IPS-20b (cell line): ENCODE measurements around the gene AGPAT3.

ENCODE experiments used
- H3K27ac ChIP-seq: one replicate; pipeline ENCODE4 v1.5.1; 2013; ENCODE audit warnings: low read length
- H3K27me3 ChIP-seq: 2 replicates; pipeline ENCODE4 v1.6.1; 2013; ENCODE audit warnings: mild to moderate bottlenecking, low read length, inconsistent platforms; ENCODE audit not compliant: insufficient read depth
- H3K36me3 ChIP-seq: 2 replicates; pipeline ENCODE4 v1.6.1; 2013; ENCODE audit warnings: low read depth, mild to moderate bottlenecking, inconsistent platforms, low read length, moderate library complexity; ENCODE audit not compliant: insufficient read depth
- H3K4me1 ChIP-seq: 2 replicates; pipeline ENCODE4 v1.6.1; 2013; ENCODE audit warnings: mild to moderate bottlenecking, control low read depth, inconsistent platforms, low read length, moderate library complexity; ENCODE audit not compliant: insufficient read depth
- H3K4me3 ChIP-seq: 2 replicates; pipeline ENCODE4 v1.5.1; 2013; ENCODE audit warnings: mild to moderate bottlenecking, low read length, inconsistent platforms
- H3K9ac ChIP-seq: 2 replicates; pipeline ENCODE4 v1.6.1; 2013; ENCODE audit warnings: low read depth, mild to moderate bottlenecking, inconsistent platforms, low read length, moderate library complexity
- H3K9me3 ChIP-seq: 2 replicates; pipeline ENCODE4 v1.6.1; 2013; ENCODE audit warnings: mild to moderate bottlenecking, low read depth, low read length, inconsistent platforms; ENCODE audit not compliant: insufficient read depth

The AGPAT3 gene

GRCh38 chr21:43924421-43925095, 59.5 kb downstream of the AGPAT3 start:
- Histone ChIP-seq H3K4me3 (no peak overlapping the region), H3K27ac (no peak overlapping the region), H3K27me3 (peaks cover 4% of the 10 kb centered on the region), H3K9ac (no peak overlapping the region), H3K4me1 (peaks cover 13% of the 10 kb centered on the region), H3K9me3 (no peaks in the 10 kb centered on the region), H3K36me3 (no peaks in the 10 kb centered on the region)

GRCh38 chr21:43925096-43925481, 60.1 kb downstream of the AGPAT3 start:
- H3K4me1 ChIP-seq, result peaks cover 8% of the 10 kb centered on the region
- H3K9me3 ChIP-seq, result no peaks in the 10 kb centered on the region
- no peak overlapping the region for H3K9ac ChIP-seq
- H3K4me3 ChIP-seq, result no peak overlapping the region
- peaks cover 4% of the 10 kb centered on the region for H3K27me3 ChIP-seq
- H3K27ac ChIP-seq, result no peak overlapping the region
- H3K36me3 ChIP-seq, result no peaks in the 10 kb centered on the region

GRCh38 chr21:43925609-43926008, 60.6 kb downstream of the AGPAT3 start:
- Histone ChIP-seq H3K4me1 (peaks cover 6% of the 10 kb centered on the region; the same call in 1 of the 2 replicates), H3K27me3 (peaks cover 4% of the 10 kb centered on the region), H3K27ac (no peak overlapping the region), H3K36me3 (no peaks in the 10 kb centered on the region), H3K4me3 (no peak overlapping the region), H3K9ac (no peak overlapping the region), H3K9me3 (no peaks in the 10 kb centered on the region)

GRCh38 chr21:43926196-43926595, 61.2 kb downstream of the AGPAT3 start:
- Histone ChIP-seq H3K27ac (no peak overlapping the region), H3K36me3 (no peaks in the 10 kb centered on the region), H3K9me3 (no peaks in the 10 kb centered on the region), H3K27me3 (peaks cover 1% of the 10 kb centered on the region), H3K4me1 (peaks cover 6% of the 10 kb centered on the region; the same call in 1 of the 2 replicates), H3K9ac (no peak overlapping the region), H3K4me3 (no peak overlapping the region)

- Histone ChIP-seq H3K9ac (no peak overlapping the region), H3K36me3 (no peaks in the 10 kb centered on the region), H3K27me3 (no peaks in the 10 kb centered on the region; the same call in 1 of the 2 replicates), H3K4me1 (no peaks in the 10 kb centered on the region; the same call in 1 of the 2 replicates), H3K4me3 (no peak overlapping the region), H3K9me3 (no peaks in the 10 kb centered on the region), H3K27ac (no peak overlapping the region)
These were observed 62.7 kb downstream of the AGPAT3 start for GRCh38 chr21:43927591-43928221.

- H3K9ac ChIP-seq, result no peak overlapping the region
- no peaks in the 10 kb centered on the region for H3K36me3 ChIP-seq
- peaks cover 4% of the 10 kb centered on the region; the same call in 1 of the 2 replicates for H3K4me1 ChIP-seq
- no peaks in the 10 kb centered on the region for H3K9me3 ChIP-seq
- H3K27ac ChIP-seq, result no peak overlapping the region
- no peaks in the 10 kb centered on the region for H3K27me3 ChIP-seq
- no peak overlapping the region for H3K4me3 ChIP-seq
These were observed 63.5 kb downstream of the AGPAT3 start for GRCh38 chr21:43928222-43929125.

- no peaks in the 10 kb centered on the region for H3K36me3 ChIP-seq
- H3K4me3 ChIP-seq, result no peak overlapping the region
- no peak overlapping the region for H3K27ac ChIP-seq
- H3K9me3 ChIP-seq, result no peaks in the 10 kb centered on the region
- peaks cover 4% of the 10 kb centered on the region; the same call in 1 of the 2 replicates for H3K4me1 ChIP-seq
- no peak overlapping the region for H3K9ac ChIP-seq
- no peaks in the 10 kb centered on the region for H3K27me3 ChIP-seq
These were observed 64.4 kb downstream of the AGPAT3 start for GRCh38 chr21:43929217-43929971.

- no peak overlapping the region for H3K4me3 ChIP-seq
- no peak overlapping the region for H3K9ac ChIP-seq
- H3K4me1 ChIP-seq, result peaks cover 4% of the 10 kb centered on the region; the same call in 1 of the 2 replicates
- no peaks in the 10 kb centered on the region for H3K36me3 ChIP-seq
- H3K27me3 ChIP-seq, result no peaks in the 10 kb centered on the region
- no peaks in the 10 kb centered on the region for H3K9me3 ChIP-seq
- no peak overlapping the region for H3K27ac ChIP-seq
These were observed 65.2 kb downstream of the AGPAT3 start for GRCh38 chr21:43930074-43930847.

- H3K27ac ChIP-seq, result no peak overlapping the region
- no peak overlapping the region for H3K4me3 ChIP-seq
- H3K27me3 ChIP-seq, result no peaks in the 10 kb centered on the region
- H3K4me1 ChIP-seq, result peaks cover 4% of the 10 kb centered on the region; the same call in 1 of the 2 replicates
- H3K9me3 ChIP-seq, result no peaks in the 10 kb centered on the region
- H3K9ac ChIP-seq, result no peak overlapping the region
- H3K36me3 ChIP-seq, result no peaks in the 10 kb centered on the region
These were observed 65.9 kb downstream of the AGPAT3 start for GRCh38 chr21:43930848-43931375.

GRCh38 chr21:43931489-43931888, 66.5 kb downstream of the AGPAT3 start:
- Histone ChIP-seq H3K4me1 (peaks cover 4% of the 10 kb centered on the region; the same call in 1 of the 2 replicates), H3K36me3 (no peaks in the 10 kb centered on the region), H3K9ac (no peak overlapping the region), H3K27ac (no peak overlapping the region), H3K27me3 (no peaks in the 10 kb centered on the region), H3K4me3 (no peak overlapping the region), H3K9me3 (no peaks in the 10 kb centered on the region)
